LNCAP (cell line): ENCODE measurements around the gene CLCN6.

ENCODE experiments used
- CTCF ChIP-seq: fragments of 450-650 bp; IDR thresholded peaks from 2 replicates; pipeline ENCODE4 v1.5.1; 2017; ENCODE audit warnings: mild to moderate bottlenecking

The CLCN6 gene

GRCh38 chr1:11771481-11772043, 34.4 kb upstream of the CLCN6 start:
- TF ChIP-seq CTCF = no peak

GRCh38 chr1:11772458-11772857, 33.5 kb upstream of the CLCN6 start:
- no peak for TF ChIP-seq CTCF

DNA sequence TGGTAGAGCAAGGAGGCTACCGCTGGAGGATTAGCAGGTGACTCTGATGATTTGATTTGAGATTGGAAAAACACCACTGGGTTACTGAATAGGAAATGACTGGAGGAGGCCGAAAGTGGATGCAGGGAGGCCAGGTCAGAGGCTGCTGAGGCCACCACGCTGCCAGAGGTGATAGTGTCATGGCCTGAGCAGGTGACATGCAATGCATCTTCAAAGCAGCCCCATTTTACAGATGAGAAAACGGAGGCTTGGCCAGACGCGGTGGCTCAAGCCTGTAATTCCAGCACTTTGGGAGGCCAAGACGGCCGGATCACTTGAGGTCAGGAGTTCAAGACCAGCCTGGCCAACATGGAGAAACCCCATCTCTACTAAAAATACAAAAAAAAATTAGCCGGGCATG, 31.2 kb upstream of the CLCN6 start:
- TF ChIP-seq CTCF = no peak

GRCh38 chr1:11777658-11778322, 28.2 kb upstream of the CLCN6 start:
- TF ChIP-seq CTCF = no peak

DNA sequence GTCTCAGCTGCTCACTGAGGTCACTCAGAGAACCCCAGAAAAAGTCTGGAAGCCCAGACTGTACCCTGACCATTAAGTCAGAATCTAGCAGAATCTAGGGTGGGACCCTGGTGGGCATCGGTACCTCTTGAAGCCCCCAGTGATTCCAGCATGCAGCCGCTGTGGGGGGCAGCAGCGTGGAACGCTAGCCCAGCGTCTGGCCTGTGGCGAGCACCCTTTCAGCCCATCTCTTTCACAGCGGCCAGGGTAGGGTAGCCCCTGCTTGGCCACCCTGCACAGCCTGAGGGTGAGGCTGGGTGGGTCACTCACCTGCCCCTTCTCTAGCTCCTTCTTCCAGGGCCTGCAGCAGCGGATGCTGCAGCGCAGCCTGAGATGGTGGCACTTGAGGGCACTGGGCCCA, 27.7 kb upstream of the CLCN6 start:
- TF ChIP-seq CTCF = no peak

GRCh38 chr1:11778844-11779623, 27.0 kb upstream of the CLCN6 start:
- no peak for TF ChIP-seq CTCF

DNA sequence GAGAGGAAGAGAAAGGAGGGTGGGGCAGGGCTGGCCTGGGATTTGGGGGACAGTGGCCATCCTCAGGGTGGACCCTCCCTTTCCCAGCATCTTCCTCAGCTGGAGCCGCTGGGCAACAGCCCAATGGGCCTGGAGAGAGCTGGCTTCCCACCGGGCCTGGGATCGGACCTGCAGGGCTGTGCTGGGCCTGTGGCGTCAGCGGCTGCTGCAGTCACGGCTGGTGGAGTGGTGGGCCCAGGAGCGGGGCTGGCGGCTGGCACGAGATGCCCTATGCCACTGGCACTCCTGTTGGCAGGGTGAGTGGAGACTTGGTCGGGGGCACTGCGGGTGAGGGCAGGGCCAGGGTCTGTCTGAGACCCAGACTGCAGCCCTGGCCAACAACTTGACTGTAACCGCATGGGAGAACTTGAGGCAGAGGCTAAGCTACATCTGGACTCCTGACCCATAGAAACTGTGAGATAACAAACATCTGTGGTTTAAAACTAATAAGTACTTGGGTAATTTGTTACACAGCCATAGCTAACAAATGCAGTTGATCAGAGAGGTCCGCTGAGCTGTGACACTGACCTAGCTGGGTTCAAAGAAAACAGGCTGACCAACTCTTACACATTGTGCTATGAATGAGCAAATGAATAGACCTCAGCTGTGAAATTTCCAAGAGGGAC, 26.1 kb upstream of the CLCN6 start:
- TF ChIP-seq CTCF = no peak
